Mucosa of rectum (tissue), 2 donors: ENCODE results near the gene ARL11.
A peak's percentile ranks its signal among the peaks of the same experiment; 100 is the strongest.
"Not testable (repeated sequence)": the region's sequence is repeated elsewhere in the genome, so short reads cannot be mapped to it uniquely, and the experiment has no call there.

Experiments
- H3K27ac ChIP-seq, 2 donors: one replicate each; pipeline ENCODE4 v1.7.0; 2013; ENCODE audit warnings: inconsistent platforms in 2 of 2, low read depth in 2 of 2, low read length in 2 of 2
- H3K27me3 ChIP-seq, 2 donors: one replicate each; pipeline ENCODE4 v1.7.0; 2013; ENCODE audit warnings: low read length in 2 of 2; ENCODE audit not compliant: control insufficient read depth in 2 of 2, insufficient read depth in 2 of 2
- H3K36me3 ChIP-seq, 2 donors: one replicate each; pipeline ENCODE4 v1.7.0; 2013; ENCODE audit warnings: low read length in 2 of 2; ENCODE audit not compliant: control insufficient read depth in 2 of 2, insufficient read depth in 2 of 2
- H3K4me1 ChIP-seq, 2 donors: one replicate each; pipeline ENCODE4 v1.7.0; 2013; ENCODE audit warnings: low read length in 2 of 2, mild to moderate bottlenecking in 1 of 2; ENCODE audit not compliant: control insufficient read depth in 2 of 2, insufficient read depth in 2 of 2
- H3K4me3 ChIP-seq, 2 donors: one replicate each; pipeline ENCODE4 v1.7.0; 2013; ENCODE audit warnings: low read length in 2 of 2
- H3K9ac ChIP-seq, 2 donors: one replicate each; pipeline ENCODE4 v1.7.0; 2013; ENCODE audit warnings: low read length in 2 of 2, low read depth in 1 of 2, mild to moderate bottlenecking in 1 of 2
- H3K9me3 ChIP-seq, 2 donors: one replicate each; pipeline ENCODE4 v1.7.0; 2013; ENCODE audit warnings: low read length in 2 of 2; ENCODE audit not compliant: control insufficient read depth in 2 of 2
- donor health status: healthy.
- donor health status: Normal muscosa, but diverticular disease.

ARL11 gene

DNA sequence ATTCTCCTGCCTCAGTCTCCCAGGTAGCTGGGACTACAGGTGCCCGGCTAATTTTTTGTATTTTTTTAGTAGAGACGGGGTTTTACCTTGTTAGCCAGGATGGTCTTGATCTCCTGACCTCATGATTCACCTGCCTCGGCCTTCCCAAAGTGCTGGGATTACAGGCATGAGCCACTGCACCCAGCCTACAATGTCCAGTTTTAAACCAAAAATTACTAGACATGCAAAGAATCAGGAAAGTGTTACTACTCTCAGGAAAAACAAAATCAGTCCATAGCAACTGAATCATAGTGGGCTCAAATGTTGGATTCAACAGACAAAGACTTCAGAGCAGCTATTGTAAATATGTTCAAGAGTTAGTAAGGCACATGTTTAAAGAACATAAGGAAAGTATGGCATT lies 16.3 kb upstream of the ARL11 start:
- not testable (repeated sequence) for H3K9me3 ChIP-seq, H3K9ac ChIP-seq, H3K36me3 ChIP-seq, H3K27ac ChIP-seq, H3K27me3 ChIP-seq, H3K4me3 ChIP-seq, H3K4me1 ChIP-seq

DNA sequence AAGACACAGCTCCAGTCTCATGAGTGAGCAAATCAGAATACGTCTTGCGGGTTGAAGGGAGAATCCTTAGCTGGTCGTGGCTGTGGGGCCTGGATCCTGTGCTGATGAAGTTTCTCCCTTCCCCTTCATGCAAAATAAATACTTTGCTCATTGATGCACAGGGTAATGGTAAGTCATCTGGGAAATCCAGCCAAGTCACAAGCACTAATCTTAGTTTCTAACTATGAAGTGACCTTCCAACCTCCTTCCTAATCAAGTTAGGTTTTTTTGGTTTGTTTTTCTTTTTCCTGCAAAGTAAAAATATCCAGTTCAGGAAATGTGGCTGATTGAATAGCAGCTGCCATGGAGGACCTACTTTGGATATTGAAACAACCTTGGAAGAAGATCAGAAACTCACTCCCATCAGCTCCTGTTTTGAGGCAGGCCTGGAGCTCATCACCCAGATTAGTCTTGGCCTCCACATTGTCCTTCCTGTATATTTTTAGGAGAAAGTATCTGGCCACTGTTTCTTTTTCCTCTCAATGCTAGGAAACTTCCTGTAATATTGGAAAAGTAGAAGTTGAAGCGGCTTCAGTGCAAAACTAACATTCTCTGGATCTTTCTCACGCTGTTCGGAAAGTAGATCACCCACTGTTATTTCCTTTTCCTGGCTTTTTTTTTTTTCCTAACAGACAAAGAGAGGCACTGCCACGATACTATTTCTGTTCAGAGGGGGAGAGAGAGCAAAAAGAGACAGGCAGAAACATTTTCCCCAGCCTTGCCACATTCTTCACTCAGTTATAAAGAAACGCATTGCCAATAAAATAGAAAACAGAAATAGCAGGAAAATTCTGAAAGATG lies 12.3 kb upstream of the ARL11 start:
- Histone ChIP-seq H3K27ac (no peak overlapping the region), H3K27me3 (no peaks in the 10 kb centered on the region), H3K36me3 (no peaks in the 10 kb centered on the region), H3K4me1 (no peaks in the 10 kb centered on the region), H3K4me3 (no peak overlapping the region), H3K9ac (no peak overlapping the region), H3K9me3 (no peaks in the 10 kb centered on the region)

DNA sequence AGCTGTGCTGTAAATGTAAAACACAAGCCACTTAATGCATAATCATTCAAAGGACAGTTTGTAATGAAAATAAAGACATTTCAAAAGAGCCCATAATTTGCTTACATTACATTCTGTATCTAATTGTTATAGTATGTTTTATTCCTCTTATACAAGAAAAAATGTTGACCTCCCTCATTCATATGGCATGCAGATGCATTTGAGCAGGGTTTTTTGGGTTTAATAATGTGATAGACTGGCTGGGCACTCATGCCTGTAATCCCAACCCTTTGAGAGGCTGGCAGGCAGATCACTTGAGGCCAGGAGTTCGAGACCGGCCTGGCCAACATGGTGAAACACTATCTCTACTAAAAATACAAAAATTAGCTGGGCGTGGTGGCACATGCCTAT lies 11.6 kb upstream of the ARL11 start:
- Histone ChIP-seq H3K27me3 (no peaks in the 10 kb centered on the region), H3K36me3 (no peaks in the 10 kb centered on the region), H3K27ac (no peak overlapping the region), H3K4me3 (no peak overlapping the region), H3K9me3 (no peaks in the 10 kb centered on the region), H3K9ac (no peak overlapping the region), H3K4me1 (no peaks in the 10 kb centered on the region)

DNA sequence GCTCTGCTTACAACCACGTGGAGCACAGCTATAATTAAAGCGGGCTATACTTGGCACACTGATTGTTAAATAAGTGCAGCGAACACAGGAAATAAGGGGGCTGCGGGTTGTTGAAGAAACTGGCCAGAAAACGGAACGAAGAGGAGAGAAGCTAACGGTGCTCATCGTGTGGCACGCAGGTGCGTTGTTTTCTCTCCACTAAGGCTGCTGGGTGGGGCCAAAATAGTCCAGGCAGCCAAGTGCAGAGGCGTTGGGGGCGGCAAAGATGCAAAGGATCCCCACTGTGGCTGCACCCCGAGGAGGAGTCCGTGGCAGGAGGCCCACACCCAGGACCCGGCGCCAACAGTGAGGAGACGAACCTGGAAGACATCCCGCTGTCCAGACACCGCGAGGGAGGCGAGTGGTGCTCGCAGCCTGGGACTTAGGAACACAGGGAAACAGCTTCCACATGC lies 8.1 kb upstream of the ARL11 start:
- peaks cover 0 to 2% of the 10 kb centered on the region in 2 donors for H3K4me1 ChIP-seq
- H3K36me3 ChIP-seq = no peaks in the 10 kb centered on the region
- H3K9me3 ChIP-seq = no peaks in the 10 kb centered on the region
- H3K4me3 ChIP-seq = no peak overlapping the region
- H3K27me3 ChIP-seq = no peaks in the 10 kb centered on the region
- no peak overlapping the region for H3K27ac ChIP-seq
- H3K9ac ChIP-seq = no peak overlapping the region

DNA sequence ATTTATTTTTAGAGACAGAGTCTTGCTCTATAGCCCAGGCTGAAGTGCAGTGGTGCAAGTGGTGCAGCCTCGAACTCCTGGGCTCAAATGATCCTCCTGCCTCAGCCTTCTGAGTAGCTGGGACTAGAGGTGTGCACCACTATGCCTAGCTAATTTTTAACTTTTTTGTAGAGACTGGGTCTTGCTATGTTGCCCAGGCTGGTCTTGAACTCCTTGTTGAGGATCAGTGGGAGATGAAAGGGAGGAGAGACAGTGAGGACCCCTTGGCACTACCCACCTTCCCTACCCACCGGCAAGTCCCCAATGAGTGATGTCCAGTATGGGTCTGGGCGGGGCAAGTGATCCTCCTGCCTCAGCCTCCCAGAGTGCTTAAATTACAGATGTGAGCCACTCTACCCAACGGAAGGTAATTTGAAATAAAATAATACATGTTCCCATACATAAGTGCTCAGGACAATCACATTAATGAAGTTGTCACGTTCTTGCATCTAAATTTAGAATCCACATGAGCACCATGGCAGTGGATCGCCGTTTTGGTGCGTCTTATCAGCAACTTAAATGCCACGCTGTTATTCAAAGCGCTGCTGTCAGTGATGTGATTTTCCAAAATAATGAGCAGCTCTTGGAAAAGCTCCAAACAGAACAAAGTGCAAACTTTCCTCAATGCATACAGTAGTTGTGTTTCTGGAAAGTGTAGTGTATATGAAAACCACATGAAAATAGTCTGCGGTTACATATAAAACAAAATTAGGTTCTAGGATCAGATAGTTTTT lies 5.9 kb upstream of the ARL11 start:
- Histone ChIP-seq H3K4me1 (peaks cover 6 to 9% of the 10 kb centered on the region in 2 donors), H3K9me3 (no peaks in the 10 kb centered on the region), H3K4me3 (no peak overlapping the region), H3K27me3 (no peaks in the 10 kb centered on the region), H3K36me3 (no peaks in the 10 kb centered on the region), H3K27ac (no peak overlapping the region), H3K9ac (no peak overlapping the region)

DNA sequence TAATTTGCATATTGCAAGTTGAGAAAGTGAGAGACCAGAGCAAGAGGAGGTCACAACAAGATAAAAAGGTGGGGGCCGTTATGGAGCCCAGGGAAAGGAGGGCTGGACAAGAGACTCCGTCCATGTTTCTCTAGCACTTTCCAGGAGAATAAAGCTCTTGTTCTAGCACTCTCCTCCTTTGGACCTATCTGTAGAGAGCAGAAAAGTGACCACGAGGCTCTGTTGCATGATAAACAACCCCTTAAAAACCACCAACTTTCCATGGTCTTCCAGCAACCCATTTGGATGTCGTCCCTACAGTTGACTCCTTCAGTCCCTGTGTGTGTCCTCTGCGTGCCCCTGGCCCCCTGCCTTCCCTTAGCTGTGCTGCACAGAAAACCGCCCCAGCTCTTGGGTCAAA lies 4.1 kb upstream of the ARL11 start:
- Histone ChIP-seq H3K4me1 (peaks cover 6 to 16% of the 10 kb centered on the region in 2 donors), H3K27ac (no peak overlapping the region), H3K36me3 (no peaks in the 10 kb centered on the region), H3K9ac (no peak overlapping the region), H3K9me3 (no peaks in the 10 kb centered on the region), H3K4me3 (no peak overlapping the region), H3K27me3 (no peaks in the 10 kb centered on the region)

DNA sequence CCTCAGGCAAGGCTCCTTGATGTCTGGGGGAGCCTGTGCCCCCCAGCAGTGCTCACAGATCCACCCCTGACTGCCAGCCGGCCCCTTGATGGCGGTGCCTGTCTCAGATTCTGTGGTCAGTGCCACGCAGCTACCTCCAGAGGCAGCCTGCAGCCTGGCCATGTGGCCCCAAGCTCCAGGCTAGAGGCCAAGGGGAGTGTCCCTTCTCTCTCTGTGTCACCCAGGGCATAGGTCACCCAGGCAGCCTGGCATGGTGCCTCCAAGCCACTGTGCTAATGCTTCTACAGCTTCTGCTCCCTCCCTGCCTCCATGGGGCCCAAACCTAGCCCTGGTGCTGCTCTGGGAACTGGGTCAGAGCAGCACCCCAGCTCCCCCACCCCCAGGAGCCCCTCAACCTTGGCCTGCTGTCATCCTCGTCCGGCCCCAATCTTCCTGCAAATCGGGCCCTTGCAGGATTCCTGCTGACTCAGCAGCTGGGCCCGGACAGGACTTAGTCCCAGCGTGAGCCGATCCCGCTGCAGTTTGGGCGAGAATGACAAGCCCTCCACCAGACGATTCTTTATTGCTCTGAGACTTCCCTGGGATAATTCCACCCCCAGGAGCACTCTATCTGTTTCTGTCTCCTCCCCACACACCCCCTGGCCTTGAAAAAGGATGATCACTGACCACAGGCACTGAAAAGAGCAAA lies 2.8 kb upstream of the ARL11 start:
- no peak overlapping the region for H3K9ac ChIP-seq
- no peaks in the 10 kb centered on the region for H3K9me3 ChIP-seq
- no peaks in the 10 kb centered on the region for H3K27me3 ChIP-seq
- H3K27ac ChIP-seq = peak overlapping the region in 1 of 2 donors; percentile 52
- H3K4me1 ChIP-seq = peaks cover 6 to 16% of the 10 kb centered on the region in 2 donors
- no peaks in the 10 kb centered on the region for H3K36me3 ChIP-seq
- no peak overlapping the region for H3K4me3 ChIP-seq

DNA sequence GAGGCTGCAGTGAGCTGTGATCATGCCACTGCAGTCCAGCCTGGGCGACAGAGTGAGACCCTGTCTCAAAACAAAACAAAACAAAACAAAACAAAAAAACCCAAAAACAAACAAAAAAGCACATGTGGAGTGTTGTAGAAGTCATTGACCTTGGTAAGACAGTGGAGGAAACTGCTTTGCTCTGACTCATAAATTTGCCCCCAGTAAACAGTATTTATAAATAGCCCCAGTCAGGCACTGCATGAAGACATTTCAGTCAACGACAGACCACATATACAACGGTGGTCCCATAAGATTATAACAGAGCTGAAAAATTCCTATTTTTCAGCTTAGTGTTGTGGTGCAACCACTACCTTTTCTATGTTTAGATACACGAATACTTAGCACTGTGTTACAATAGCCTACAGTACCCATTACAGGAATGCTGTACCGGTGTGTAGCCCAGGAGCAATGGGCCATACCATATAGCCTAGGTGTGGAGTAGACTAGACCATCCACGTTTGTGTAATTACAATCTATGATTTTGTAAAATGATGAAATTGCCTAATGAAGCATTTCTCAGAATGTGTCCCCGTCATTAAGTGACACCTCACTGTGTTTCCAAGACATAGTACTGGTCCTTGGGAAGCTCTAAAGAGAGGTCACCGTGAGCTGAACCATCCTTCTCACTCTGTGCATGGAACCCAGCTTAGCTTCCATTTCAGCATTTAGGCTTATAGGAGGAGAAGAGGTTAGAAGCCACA lies 1.1 kb downstream of the ARL11 start:
- no peaks in the 10 kb centered on the region for H3K9me3 ChIP-seq
- no peaks in the 10 kb centered on the region for H3K27me3 ChIP-seq
- peak overlapping the region in 1 of 2 donors; percentile 78 for H3K4me3 ChIP-seq
- peaks cover 6 to 16% of the 10 kb centered on the region in 2 donors for H3K4me1 ChIP-seq
- no peaks in the 10 kb centered on the region for H3K36me3 ChIP-seq
- no peak overlapping the region for H3K27ac ChIP-seq
- H3K9ac ChIP-seq = no peak overlapping the region

DNA sequence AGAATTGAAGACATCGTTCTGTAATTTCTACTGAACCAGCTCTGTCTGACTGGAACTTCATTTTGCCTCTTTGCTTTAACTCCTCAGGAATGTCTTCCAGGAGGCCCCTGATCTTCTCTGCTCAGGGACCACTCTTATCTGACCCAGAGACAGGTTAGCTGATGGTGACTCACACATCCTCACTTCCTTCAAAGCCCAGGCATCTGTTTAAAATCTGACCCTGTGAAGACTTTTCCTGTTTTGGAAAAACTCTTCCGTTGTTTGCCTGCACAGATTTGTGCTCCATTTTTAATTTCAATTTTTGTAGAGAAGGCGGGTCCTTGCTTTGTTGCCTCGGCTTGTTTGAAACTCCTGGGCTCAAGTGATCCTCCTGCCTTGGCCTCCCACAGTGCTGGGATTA lies 1.6 kb downstream of the ARL11 start:
- H3K4me3 ChIP-seq = peak overlapping the region in 1 of 2 donors; percentile 15

More for the DNA sequence above, 1.6 kb downstream of the ARL11 start:
- Histone ChIP-seq H3K27me3 (no peaks in the 10 kb centered on the region), H3K9ac (no peak overlapping the region), H3K9me3 (no peaks in the 10 kb centered on the region), H3K4me1 (peaks cover 6 to 16% of the 10 kb centered on the region in 2 donors), H3K36me3 (no peaks in the 10 kb centered on the region), H3K27ac (no peak overlapping the region)
